NCI-H2196 (cell line): ENCODE results near the gene LARP1.

ENCODE experiments used
- DNase-seq: peaks from one replicate; lab custom pipeline; 2025; ENCODE audit not compliant: unreplicated experiment; lab: John Stamatoyannopoulos, UW

Gene LARP1

DNA sequence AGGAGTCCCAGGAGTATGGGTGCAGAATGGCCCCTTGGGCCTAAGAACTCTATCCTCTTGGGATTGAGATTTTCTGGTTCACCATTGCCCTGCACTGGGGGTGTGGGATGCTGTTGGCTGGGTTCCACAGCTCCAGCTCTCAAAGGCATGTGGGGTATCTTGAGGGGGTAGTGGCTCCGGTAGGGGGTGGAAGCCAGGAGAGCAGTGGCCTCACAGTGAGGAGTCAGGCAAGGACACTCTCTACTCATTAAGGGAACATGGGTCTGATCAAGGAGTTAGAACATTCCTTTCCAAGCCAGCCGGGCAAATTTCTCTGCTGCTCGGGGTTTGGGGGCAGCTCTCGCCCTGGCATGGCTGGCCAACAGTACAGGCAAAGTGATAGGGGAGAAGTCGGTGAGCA is 33.0 kb downstream of the LARP1 start:
- DNase-seq: no peak

DNA sequence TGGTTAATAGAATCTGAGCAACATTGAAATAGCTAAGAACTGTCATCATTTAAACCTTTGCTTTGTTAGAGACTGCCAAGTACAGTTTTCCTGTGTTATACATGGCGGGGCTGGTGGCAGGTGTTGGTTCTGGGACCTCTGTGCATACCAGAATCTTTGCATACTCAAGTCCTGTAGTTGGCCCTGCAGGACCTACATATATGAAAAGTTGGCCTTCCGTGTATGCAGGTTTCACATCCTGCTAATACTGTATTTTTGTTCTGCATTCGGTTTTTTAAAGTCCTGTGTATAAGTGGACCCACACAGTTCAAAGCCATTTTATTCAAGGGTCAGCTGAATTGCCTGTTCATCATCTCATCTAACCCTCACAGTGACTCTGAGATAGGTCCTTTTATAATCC is 36.4 kb downstream of the LARP1 start:
- no peak for DNase-seq

DNA sequence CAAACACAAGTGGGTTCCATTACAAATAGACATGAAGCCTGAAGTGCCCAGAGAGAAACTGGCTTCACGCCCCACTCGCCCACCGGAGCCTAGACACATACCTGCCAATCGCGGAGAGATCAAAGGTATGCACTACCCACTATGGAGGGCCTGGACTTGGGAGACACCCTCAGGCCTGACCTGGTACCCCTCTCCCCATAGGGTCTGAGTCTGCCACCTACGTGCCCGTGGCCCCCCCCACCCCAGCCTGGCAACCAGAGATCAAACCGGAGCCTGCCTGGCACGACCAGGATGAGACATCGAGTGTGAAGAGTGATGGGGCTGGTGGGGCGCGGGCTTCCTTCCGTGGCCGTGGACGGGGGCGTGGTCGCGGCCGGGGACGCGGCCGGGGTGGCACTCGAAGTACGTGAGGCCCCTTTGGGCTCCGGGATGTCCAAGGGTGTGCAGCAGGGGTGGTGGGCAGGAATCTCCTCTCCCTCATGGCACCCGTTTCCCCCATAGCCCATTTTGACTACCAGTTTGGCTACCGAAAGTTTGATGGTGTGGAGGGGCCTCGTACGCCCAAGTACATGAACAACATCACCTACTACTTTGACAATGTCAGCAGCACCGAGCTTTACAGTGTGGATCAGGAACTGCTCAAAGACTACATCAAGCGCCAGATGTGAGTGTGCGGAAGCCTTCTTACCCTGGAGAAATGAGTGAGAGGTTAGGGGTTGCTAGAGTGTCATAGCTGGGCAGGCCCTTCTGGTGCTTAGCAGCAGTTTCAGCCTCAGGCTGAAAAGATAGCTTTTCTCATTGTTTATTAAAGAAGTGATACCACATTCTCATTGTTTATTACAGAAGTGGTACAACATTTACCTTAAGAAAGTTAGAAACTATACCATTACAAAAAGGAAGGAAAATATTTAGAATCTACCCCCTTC is 38.7 kb downstream of the LARP1 start:
- DNase-seq: no peak

DNA sequence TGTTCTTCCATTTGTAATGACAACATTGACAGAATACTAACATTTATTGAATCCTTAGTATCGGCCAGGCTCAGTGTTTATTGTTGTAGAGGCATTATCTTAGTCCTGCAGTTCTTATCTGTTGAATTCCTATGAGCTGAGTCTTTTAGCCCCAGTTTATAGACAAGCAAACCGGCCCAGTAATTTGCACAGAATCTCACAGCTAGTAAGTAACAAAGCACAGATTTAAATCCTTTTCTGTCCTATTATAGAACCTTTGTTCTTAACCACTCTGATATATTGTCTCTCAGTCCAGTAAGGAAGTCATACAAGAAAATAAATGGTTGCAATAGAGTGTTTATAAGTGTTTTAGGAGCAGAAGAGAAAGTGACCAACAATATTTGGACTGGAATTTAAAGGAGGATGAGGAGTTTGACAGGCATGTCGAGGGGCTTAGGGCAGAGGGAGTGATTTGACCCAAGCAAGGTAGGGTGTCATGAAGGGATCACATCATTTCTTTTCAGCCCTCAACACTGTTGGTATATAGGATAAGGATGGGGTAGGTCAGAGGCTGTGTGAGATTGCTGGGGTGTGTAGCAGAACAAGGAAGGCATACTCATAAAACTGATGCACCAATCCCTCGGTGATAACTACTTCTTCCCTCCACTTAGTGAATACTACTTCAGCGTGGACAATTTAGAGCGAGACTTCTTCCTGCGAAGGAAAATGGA is 39.5 kb downstream of the LARP1 start:
- no peak for DNase-seq

DNA sequence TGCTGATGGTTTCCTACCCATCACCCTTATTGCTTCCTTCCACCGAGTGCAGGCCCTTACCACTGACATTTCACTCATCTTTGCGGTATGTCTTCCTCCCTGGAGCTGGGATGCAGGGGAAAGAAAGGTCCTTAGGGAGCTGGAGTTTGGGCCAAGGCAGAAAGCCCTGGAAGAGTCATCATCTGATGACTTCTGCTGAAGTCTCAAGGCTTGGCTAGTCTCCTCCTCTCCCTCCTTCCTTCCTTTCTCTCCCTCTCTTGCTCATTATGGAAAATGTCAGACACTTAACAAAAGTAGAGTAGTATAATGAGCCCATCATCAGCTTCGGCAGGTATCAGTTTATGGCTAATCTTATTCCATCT is 40.0 kb downstream of the LARP1 start:
- DNase-seq: no peak

DNA sequence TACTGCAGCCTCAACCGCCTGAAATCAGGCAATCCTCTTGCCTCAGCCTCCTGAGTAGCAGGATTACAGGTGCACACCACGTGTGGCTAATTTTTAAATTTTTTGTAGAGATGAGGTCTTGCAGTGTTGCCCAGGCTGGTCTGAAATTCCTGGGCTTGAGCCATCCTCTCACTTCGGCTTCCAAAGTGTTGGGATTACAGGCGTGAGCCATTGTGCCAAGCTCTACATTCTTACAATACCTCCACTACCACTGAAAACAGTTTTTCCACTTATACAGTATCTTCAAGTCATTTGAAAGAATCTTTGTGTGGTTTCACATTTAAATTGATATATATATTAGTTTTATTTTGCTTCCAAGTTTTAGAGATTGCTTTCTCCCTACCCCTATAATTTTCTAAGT is 42.6 kb downstream of the LARP1 start:
- DNase-seq: no peak

DNA sequence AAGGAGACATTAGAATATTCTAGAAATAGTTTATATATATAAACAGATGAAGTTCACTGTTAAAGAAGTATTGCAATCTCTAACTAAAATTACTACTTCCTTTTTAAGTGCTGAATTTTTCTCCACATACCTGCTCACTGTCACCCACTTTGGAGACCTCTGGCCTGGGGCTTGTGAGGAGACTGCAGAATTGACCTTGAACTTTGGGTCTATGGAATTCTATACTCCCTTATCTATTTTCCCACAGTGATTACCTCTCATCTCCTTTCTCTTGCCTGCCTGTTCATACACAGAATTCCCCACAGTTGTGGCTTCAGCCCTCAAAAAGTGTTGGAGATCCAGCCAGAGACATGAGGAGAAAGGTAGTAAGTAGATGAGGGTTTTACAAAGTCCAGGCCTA is 45.4 kb downstream of the LARP1 start:
- DNase-seq: no peak

DNA sequence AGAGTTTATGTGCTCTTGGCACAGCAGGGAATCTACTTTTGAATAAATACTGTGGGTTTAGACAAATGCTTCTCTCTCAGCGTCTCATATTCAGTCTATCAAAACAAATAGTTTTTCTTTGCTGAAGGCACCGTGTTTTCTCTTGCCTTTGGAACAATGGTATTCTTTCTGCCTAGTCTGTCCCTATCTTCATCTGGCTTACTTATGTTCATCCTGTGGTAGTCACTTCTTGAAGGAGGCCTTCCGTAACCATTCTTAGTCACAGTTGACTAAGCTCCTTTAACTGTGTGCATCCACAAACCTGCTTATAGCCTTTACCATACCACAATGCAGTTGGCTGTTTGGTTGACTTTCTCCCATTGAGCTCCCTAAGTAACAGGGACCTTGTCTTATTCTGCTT is 45.9 kb downstream of the LARP1 start:
- no peak for DNase-seq

DNA sequence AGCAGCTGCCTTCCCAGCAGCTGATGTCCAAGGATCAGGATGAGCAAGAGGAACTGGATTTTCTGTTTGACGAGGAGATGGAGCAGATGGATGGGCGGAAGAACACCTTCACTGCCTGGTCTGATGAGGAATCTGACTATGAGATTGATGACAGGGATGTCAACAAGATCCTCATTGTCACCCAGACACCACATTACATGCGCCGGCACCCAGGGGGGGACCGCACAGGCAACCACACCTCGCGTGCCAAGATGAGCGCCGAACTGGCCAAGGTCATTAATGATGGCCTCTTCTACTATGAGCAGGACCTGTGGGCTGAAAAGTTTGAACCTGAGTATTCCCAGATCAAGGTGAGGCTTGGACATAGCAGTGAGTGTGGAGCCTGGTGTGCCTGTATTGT is 46.9 kb downstream of the LARP1 start:
- no peak for DNase-seq

DNA sequence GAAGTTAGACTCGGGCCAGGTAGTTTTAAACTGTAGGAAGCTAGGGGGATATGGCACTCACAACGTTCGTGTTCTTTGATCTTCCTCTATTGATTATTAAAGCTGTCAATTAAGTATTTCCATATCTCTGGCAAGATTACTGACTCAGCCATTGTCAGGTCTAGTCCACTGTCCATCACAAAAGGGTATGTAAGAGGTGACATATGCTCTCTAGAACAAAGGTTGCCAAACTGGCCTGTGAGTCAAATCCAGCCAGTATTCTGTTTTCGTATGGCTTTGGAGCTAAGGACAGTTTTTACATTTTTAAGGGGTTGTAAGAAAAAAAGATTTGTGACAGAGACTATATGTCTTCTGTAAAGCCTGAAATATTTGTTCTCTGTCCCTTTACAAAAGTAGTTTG is 51.0 kb downstream of the LARP1 start:
- DNase-seq: no peak

DNA sequence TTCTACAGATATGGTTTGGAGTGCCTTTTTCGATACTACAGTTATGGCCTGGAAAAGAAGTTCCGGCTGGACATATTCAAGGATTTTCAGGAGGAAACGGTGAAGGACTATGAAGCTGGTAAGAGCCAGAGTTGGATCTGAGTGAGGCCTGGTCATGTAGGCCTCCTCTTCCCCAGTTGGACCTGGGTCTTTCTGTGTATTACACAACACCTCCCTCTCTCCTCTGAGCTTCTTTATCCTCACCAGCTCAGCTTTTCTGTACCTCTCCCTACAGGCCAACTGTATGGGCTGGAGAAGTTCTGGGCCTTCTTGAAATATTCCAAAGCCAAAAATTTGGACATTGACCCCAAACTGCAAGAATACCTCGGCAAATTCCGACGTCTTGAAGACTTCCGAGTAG is 56.1 kb downstream of the LARP1 start:
- no peak for DNase-seq

DNA sequence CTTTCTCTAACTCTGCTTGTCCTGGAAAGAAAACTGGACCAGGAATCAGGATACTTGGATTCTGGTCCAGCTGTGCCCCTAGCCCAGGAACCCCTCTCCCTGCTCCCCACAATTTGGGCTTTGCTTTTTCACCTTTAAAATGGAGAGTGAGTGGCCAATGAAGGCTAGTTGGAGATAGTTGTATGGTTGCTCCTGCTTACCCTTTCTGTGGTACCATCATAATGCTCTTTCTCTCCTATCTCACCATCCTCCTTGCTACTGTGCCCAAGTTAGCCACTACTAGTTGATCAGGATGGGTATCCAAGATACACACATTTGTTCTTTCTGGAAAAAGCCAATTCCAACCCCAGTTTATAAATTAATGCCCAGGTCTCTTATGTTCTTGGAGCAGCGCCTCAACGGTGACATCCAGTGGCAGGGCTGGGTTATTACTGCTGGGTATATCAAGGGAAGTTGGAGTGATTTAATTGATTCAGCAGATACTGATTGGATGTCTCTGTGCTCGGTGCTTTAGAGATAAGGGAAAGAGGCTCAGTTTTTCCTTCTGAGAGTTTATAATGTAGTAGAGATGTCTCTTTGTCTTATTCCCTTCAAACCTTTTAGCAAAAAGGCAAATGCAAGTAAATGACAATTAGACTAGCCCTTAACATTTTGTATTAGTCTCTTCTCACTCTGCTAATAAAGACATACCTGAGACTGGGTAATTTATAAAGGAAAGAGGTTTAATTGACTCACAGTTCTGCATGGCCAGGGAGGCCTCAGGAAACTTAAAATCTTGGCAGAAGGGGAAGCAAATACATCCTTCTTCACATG is 56.7 kb downstream of the LARP1 start:
- DNase-seq: peak; percentile 60

DNA sequence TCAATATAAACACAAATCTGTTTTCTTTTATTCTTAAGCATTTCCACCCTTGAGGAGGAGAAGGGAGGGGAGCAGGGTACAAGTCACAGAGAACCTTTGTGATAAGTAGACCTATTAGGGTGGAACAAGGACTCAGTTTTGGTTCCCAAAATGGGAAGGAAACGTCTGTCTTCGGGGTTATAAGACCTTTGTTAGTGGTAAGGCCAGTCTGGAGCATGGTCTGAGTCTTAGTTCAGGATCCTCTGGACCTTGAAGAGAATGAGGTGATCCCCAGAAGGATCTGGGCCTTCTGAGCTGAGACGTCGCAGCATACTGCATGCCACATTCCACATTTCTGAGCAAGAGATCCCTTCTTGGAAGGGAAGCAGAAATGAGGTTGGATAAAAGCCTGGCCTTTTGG is 58.0 kb downstream of the LARP1 start:
- DNase-seq: no peak

DNA sequence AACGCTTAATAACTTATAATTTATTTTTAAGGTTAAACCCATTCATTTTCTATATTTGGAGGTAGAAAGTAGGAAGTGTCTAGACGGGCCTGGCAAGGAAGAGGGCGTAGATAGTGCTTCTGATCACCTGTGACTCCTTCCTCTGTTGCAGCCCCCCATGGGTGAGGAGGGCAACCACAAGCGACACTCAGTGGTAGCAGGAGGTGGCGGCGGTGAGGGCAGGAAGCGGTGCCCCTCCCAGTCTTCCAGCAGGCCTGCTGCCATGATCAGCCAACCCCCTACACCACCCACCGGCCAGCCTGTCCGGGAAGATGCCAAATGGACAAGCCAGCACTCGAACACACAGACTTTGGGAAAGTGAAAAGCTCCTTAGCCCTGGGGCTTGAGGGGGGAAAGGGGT is 58.6 kb downstream of the LARP1 start:
- no peak for DNase-seq

DNA sequence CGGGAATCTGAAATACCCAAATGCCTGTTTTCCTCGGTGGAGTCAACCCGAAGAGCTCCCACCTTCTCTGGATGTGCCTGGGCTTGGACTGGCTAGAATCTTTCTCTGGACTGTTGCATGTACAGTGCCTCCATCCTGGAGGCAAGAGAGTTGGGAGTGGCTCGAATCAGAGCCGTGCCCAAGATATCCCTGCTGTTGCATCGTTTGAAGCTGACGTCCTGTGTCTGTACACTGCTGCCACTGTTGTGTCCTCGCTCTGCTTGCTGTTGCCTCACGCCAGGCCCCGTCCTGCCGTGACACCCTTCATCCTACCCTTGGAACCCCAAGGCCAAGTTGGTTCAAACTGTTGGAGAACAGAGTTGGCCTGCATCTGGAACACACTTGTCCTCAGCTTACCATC is 59.8 kb downstream of the LARP1 start:
- DNase-seq: no peak

DNA sequence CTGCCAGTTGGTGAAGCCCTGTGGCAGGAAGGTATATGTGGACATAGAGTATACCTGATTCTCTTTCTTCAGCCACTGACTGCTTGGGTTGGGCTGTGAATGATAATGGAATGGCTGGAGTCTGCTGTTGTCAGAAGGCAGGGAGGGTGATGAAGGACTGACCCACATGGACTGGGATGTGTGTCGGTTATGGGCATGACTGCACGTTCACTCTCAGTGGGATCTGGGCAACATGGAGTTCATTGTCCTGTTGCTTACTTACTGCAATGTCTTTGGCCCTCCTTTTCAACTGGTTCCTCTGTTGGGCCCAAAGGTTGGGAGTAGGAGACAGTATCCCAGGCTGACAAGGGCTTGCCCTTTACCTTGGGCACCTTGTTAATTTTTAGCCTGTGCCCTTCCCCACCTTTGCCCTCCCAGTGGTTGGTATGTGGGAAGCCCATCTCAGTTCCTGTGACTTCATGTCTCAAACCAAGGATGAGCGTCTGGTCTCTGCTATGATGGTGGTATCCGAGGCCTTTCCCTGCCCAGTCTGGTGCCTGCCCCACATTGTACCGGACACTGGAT is 60.6 kb downstream of the LARP1 start:
- no peak for DNase-seq

DNA sequence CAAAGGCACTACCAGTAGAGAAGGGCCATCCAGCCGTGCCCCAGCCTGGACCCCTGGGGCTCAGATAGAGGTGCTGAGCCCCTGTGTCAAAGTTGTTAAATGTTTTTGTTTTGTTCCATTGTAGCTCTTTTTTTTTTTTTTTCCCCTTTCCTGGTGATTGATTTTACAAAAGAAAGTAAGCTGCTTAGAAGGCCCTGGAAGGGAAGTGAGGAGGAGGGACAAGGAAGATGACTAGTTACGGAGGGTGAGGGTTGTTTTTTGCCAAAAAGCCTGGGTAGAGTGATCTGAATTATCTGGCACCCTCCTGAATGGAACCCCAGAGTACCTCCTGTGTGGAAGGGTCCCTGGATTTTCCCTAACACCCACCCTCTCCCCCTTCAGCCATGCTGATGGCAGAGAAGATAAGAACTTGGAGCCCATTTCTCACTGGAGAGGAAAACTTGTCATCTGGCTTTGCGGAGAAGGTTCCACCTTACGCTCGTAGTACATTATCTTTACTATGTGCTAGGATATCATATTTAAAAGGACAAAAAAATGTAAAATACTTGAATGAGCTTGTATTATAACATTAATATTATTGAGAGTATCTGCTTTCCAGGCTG is 61.8 kb downstream of the LARP1 start:
- no peak for DNase-seq

DNA sequence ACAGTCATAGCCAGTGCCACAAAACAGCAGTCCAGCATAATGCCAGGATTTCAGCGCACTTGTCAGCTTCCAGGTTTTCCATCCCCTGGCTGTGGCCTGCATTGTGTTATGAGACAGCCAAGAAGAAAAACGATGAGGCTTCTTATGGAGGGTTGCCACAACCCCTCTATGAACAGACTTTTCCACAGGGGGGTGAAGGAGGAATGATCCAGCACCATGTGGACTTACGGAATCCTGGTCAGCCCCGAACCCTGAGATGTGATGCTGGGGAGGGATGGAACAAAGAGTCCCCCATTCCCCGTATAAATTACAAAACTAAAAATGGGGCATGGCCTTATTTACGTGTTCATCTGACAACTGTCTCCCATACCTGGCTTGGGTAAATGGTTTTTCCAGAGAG is 62.6 kb downstream of the LARP1 start:
- DNase-seq: no peak

DNA sequence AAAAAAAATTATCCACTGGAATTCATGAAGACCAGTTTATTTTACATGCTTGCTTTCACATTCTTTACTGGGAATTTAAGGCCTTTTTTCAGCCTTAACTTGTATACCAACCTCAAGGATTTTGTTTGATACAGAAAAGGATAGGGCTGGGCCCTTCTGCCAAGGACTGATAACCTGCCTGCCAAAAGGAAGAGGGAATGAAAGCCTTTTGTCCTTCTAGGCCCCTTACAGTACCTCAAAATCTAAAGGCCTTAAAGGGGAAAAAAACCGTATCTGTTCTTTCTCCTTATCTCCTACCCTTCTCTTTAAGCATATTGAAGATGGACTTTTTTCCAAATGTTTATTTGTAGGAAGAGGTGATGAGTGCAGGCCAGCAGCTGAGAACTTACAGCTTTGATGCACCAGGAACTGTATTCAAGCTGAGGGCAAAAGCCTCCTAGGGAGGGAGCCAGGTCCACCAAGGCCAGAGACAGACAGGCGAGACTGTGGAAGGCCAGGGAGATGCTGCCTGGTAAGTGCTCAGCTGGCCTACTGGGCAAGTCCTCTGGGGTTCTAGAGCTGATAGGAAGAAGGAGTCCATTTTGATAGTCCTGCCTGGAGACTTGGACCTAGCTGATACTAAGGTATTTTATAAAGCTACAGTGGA is 63.4 kb downstream of the LARP1 start:
- no peak for DNase-seq

DNA sequence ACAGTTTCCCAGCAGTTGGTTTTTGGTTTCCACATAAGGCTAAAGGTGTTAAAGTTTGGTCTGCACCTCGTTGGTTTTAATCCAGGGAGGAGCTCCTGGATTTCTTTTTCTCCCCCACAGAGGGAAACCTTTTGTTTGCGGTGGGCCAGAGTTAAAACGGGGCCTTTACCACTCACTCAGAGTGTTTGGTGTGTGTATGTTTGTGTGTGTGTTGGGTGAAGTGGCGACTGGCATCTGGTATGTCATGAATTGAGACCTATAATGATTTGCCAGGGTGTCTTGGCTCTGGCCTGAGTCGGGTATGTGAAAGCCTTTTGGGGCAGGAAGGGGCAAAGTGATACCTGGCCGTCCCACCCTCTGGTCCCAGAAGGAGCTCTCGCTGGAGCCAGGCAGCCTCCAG is 64.4 kb downstream of the LARP1 start:
- no peak for DNase-seq

DNA sequence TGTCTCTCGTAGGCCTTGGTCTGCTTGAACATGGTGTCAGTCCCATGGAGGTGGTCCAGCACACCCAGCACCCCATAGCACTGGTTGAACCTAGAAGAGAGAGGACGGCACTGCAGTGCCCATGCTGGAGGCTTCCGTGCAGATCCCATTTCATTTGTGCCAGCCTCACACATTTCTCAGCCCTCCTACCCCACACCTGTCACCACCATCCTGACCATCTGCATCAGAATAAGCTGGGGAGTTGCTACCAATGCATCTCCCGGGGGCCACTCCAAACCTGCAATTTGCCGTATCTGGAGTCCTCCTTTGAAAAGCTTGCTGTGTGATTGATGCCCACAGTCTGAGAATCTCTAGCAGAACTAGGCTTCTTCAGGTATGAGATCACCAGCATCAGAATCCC is 65.2 kb downstream of the LARP1 start:
- DNase-seq: no peak
